K562 (cell line): ENCODE results near the gene ITGB6.

Experiments used
- CEBPZ ChIP-seq: fragments of 150-350 bp; IDR thresholded peaks from 2 replicates; pipeline ENCODE4 v1.6.1; 2014; ENCODE audit warnings: low read depth, mild to moderate bottlenecking, low read length, borderline replicate concordance
- CTCF ChIP-seq, 3 experiments: IDR thresholded peaks in 2 of 3; conservative IDR thresholded peaks in 1 of 3; 2 replicates each; pipeline ENCODE4 v1.5.1; 2011 to 2012; ENCODE audit warnings: low read length in 3 of 3, mild to moderate bottlenecking in 3 of 3, control low read depth in 2 of 3, improper control_type of control experiment in 1 of 3, inconsistent platforms in 1 of 3, low read depth in 1 of 3, mixed read lengths in 1 of 3, moderate library complexity in 1 of 3; ENCODE audit not compliant: insufficient read depth in 2 of 3
- MEF2A ChIP-seq: IDR thresholded peaks from 2 replicates; pipeline ENCODE4 v1.6.1; 2011; ENCODE audit warnings: low read depth, mild to moderate bottlenecking, low read length, moderate library complexity; ENCODE audit not compliant: control insufficient read depth
- NCOA2 ChIP-seq, 2 experiments: fragments of 450-650 bp; IDR thresholded peaks; 2 replicates each; pipeline ENCODE4 v1.6.1; 2018; ENCODE audit warnings: mild to moderate bottlenecking in 2 of 2, moderate library complexity in 1 of 2; ENCODE audit not compliant: partially characterized antibody in 2 of 2
- ZMIZ1 ChIP-seq, 2 experiments: fragments of 150-350 bp in 1 of 2; IDR thresholded peaks; 2 replicates each; pipeline ENCODE4 v1.6.1; 2012 to 2016; ENCODE audit warnings: low read depth in 2 of 2, low read length in 2 of 2, mild to moderate bottlenecking in 1 of 2, moderate library complexity in 1 of 2
- ZNF778 ChIP-seq: fragments of 450-650 bp; formaldehyde crosslinking; IDR thresholded peaks from 2 replicates; pipeline ENCODE4 v1.4.0; 2020; ENCODE audit warnings: mild to moderate bottlenecking, moderate library complexity
- TF ChIP-seq, protein P1 (sequence below): fragments of 250-450 bp; sonication (Bioruptor Pico); IDR thresholded peaks from 2 replicates; pipeline ENCODE4 v1.5.0; 2021
- TF ChIP-seq, protein P2 (sequence below): fragments of 450-650 bp; conservative IDR thresholded peaks from 2 replicates; pipeline ENCODE4 v1.6.1; 2016; ENCODE audit warnings: missing genetic modification characterization, low read depth, mild to moderate bottlenecking, control low read depth, missing compliant biosample characterization

DNA sequence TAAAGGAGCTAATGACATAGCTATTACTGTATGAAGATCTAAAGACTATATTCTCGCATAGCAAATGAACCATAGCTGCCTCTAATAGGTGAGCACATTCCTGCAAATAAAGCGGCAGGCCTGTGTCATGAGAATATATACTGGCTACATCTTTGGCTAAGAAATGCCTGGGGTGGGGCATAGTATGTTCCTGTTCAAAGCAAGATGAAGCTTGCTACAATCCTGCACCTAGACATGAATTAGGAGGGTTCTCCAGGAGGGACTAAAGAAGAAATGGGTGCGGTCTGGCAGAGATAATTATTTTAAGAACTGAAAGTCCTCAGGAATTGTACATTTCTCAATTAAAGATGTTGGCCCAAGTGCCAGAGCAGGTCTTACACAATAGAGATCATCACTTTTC lies 90.8 kb downstream of the ITGB6 start:
- TF ChIP-seq CTCF (IDR thresholded peaks at IDR 0.05 in 2 of 3, conservative IDR thresholded peaks at IDR 0.05 in 1 of 3; ENCODE audit: insufficient read depth in 2 of 3, low read depth in 1 of 3, low read length in 3 of 3) (no peak), ZMIZ1 (IDR thresholded peaks at IDR 0.05; ENCODE audit: low read depth in 2 of 2, low read length in 2 of 2) (no peak), ZNF778 (CRISPR knock-in tag) (no peak), MEF2A (no peak), CEBPZ (no peak), NCOA2 (IDR thresholded peaks at IDR 0.05; ENCODE audit: partially characterized antibody in 2 of 2) (no peak)
- TF ChIP-seq, protein P1, sequence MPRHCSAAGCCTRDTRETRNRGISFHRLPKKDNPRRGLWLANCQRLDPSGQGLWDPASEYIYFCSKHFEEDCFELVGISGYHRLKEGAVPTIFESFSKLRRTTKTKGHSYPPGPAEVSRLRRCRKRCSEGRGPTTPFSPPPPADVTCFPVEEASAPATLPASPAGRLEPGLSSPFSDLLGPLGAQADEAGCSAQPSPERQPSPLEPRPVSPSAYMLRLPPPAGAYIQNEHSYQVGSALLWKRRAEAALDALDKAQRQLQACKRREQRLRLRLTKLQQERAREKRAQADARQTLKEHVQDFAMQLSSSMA (CRISPR knock-in tag) = no peak
- TF ChIP-seq, protein P2, sequence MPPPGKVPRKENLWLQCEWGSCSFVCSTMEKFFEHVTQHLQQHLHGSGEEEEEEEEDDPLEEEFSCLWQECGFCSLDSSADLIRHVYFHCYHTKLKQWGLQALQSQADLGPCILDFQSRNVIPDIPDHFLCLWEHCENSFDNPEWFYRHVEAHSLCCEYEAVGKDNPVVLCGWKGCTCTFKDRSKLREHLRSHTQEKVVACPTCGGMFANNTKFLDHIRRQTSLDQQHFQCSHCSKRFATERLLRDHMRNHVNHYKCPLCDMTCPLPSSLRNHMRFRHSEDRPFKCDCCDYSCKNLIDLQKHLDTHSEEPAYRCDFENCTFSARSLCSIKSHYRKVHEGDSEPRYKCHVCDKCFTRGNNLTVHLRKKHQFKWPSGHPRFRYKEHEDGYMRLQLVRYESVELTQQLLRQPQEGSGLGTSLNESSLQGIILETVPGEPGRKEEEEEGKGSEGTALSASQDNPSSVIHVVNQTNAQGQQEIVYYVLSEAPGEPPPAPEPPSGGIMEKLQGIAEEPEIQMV (tag) = no peak
